HepG2 (cell line): ENCODE results near the gene SUMO1.

Experiments used
- EP300 ChIP-seq, 3 experiments: sonication (generic) in 1 of 3; formaldehyde crosslinking in 1 of 3; IDR thresholded peaks; 2 replicates each; pipeline versions ENCODE4 v1.5.1 to v1.6.1; 2011 to 2020; ENCODE audit warnings: low read depth in 2 of 3, low read length in 2 of 3, borderline replicate concordance in 1 of 3, improper control_type of control experiment in 1 of 3, mild to moderate bottlenecking in 1 of 3, missing genetic modification reagents in 1 of 3, moderate library complexity in 1 of 3
- ZNF660 ChIP-seq: sonication (generic); formaldehyde crosslinking; IDR thresholded peaks from 2 replicates; pipeline ENCODE4 v1.5.1; 2020; ENCODE audit warnings: mild to moderate bottlenecking, low read depth, missing genetic modification reagents, borderline replicate concordance
- TF ChIP-seq, protein P1 (sequence below), 2 experiments: sonication (generic) in 1 of 2; formaldehyde crosslinking in 1 of 2; IDR thresholded peaks; 2 replicates each; pipeline versions ENCODE4 v1.6.1 to v1.9.0; 2014 to 2022; ENCODE audit warnings: antibody characterized with exemption in 1 of 2, borderline replicate concordance in 1 of 2, inconsistent platforms in 1 of 2, low read depth in 1 of 2, missing genetic modification reagents in 1 of 2
- TF ChIP-seq, protein P2 (sequence below): sonication (generic); formaldehyde crosslinking; IDR thresholded peaks from 2 replicates; pipeline ENCODE4 v1.8.0; 2022; ENCODE audit warnings: missing genetic modification reagents, mild to moderate bottlenecking, borderline replicate concordance

DNA sequence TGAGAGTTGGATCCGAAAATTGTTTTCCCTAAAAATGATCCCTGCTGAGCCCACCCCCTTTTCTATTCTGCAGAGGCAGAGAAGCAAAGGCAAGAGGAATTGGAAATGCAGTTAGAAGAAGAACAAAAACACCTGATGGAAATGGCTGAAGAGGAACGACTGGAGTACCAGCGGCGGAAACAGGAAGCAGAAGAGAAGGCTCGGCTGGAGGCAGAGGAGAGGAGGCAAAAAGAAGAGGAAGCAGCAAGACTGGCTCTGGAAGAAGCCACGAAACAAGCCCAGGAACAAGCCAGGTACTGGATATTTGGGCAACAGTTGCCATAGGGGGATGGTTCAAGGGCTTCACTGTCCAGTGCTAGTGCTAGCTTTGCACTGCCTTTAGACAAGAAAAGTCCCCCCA lies 41.7 kb downstream of the SUMO1 start:
- TF ChIP-seq, protein P1, sequence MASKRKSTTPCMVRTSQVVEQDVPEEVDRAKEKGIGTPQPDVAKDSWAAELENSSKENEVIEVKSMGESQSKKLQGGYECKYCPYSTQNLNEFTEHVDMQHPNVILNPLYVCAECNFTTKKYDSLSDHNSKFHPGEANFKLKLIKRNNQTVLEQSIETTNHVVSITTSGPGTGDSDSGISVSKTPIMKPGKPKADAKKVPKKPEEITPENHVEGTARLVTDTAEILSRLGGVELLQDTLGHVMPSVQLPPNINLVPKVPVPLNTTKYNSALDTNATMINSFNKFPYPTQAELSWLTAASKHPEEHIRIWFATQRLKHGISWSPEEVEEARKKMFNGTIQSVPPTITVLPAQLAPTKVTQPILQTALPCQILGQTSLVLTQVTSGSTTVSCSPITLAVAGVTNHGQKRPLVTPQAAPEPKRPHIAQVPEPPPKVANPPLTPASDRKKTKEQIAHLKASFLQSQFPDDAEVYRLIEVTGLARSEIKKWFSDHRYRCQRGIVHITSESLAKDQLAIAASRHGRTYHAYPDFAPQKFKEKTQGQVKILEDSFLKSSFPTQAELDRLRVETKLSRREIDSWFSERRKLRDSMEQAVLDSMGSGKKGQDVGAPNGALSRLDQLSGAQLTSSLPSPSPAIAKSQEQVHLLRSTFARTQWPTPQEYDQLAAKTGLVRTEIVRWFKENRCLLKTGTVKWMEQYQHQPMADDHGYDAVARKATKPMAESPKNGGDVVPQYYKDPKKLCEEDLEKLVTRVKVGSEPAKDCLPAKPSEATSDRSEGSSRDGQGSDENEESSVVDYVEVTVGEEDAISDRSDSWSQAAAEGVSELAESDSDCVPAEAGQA (IDR thresholded peaks at IDR 0.05; ENCODE audit: low read depth) = no peak
- TF ChIP-seq, protein P1 (CRISPR knock-in tag; IDR thresholded peaks at IDR 0.05; ENCODE audit: borderline replicate concordance) = no peak
- TF ChIP-seq, protein P2, sequence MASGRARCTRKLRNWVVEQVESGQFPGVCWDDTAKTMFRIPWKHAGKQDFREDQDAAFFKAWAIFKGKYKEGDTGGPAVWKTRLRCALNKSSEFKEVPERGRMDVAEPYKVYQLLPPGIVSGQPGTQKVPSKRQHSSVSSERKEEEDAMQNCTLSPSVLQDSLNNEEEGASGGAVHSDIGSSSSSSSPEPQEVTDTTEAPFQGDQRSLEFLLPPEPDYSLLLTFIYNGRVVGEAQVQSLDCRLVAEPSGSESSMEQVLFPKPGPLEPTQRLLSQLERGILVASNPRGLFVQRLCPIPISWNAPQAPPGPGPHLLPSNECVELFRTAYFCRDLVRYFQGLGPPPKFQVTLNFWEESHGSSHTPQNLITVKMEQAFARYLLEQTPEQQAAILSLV = no peak
- TF ChIP-seq ZNF660 (CRISPR knock-in tag) = no peak
- no peak for TF ChIP-seq EP300 (IDR thresholded peaks at IDR 0.05; ENCODE audit: low read depth in 2 of 2, low read length in 2 of 2)
- TF ChIP-seq EP300 (CRISPR knock-in tag; IDR thresholded peaks at IDR 0.05; ENCODE audit: borderline replicate concordance) = no peak
